Testis (tissue), 5 donors: ENCODE results near the gene LRRTM3. TPM values are rescaled to one million over a fixed set of nuclear protein-coding genes. Genes with fewer than 3 reads are reported as not detected.

Experiments used
- DNase-seq: peaks from one replicate; pipeline ENCODE4 v3.0.0-alpha.2; 2019
- H3K27ac ChIP-seq, 2 donors: fragments of 200-600 bp; sonication (generic); one replicate each; pipeline ENCODE4 v1.5.1; 2019
- H3K27me3 ChIP-seq: fragments of 200-600 bp; sonication (generic); one replicate; pipeline ENCODE4 v1.5.1; 2019
- H3K36me3 ChIP-seq: fragments of 200-600 bp; sonication (generic); one replicate; pipeline ENCODE4 v1.5.1; 2017; ENCODE audit warnings: low read depth; ENCODE audit errors: missing control alignments
- H3K4me1 ChIP-seq: fragments of 200-600 bp; sonication (generic); one replicate; pipeline ENCODE4 v1.5.1; 2019
- H3K4me3 ChIP-seq, 2 donors: fragments of 200-600 bp; sonication (generic); one replicate each; pipeline ENCODE4 v1.5.1; 2017 to 2019
- H3K9me3 ChIP-seq: fragments of 200-600 bp; sonication (generic); one replicate; pipeline ENCODE4 v1.5.1; 2017
- CTCF ChIP-seq, 3 experiments: fragments of 450-650 bp in 2 of 3; fragments of 200-600 bp in 1 of 3; sonication (generic) in 1 of 3; IDR thresholded peaks; one replicate each; pipeline ENCODE4 v1.5.1; 2016 to 2019; ENCODE audit warnings: antibody characterized with exemption in 3 of 3, mild to moderate bottlenecking in 2 of 3, moderate library complexity in 1 of 3
- POLR2A ChIP-seq: fragments of 450-650 bp; IDR thresholded peaks from one replicate; pipeline ENCODE4 v1.6.1; 2017; ENCODE audit warnings: antibody characterized with exemption, mild to moderate bottlenecking, moderate library complexity
- WGBS, 2 donors: methylation state at CpG; one replicate each; pipeline ENCODE4 v1.1.5; 2018; 5-methylcytosine and 5-hydroxymethylcytosine counted together
- intact Hi-C: fragments of 100-400 bp; cut with DNase I; formaldehyde crosslinking; loops from one replicate; pipeline ENCODE4 v1.15.1; 2023; ENCODE audit warnings: low total_unique reads
- long read RNA-seq, 2 donors: transcript quantifications; one replicate each; lab custom pipeline, GENCODE V29; 2026
- polyA plus RNA-seq: library from polyadenylated mRNA; stranded (reverse); fragments of 350-450 nt; fragmentation: Illumina TruSeq; extraction: RNeasy Lipid Tissue Mini Kit (QIAGEN cat#74804); gene quantifications from one replicate; pipeline ENCODE4 v1.2.3, GENCODE V29; 2014; ENCODE audit warnings: low read depth, low replicate concordance; ENCODE audit not compliant: insufficient read depth
- total RNA-seq, 2 donors: library from RNA; depleted of rRNA; stranded (reverse); fragments of >200 nt; gene quantifications; one replicate each; pipeline ENCODE4 v1.2.3, GENCODE V29; 2016

The LRRTM3 gene
- total RNA-seq = 10 to 100 TPM in 1 of 2 donors, under 1 TPM in 1; 0.94 to 10.5 TPM
- 14.0 TPM for polyA plus RNA-seq
- long read RNA-seq, donor 1 = 0 reads
- long read RNA-seq, donor 2 = 0 reads

- peak; percentile 88 for DNase-seq
- H3K4me3 ChIP-seq = peak within 1 kb of the TSS in 1 of 2 donors; percentile 46
- TF ChIP-seq CTCF (IDR thresholded peaks at IDR 0.05) = peak; percentile 67 to 76 (median 73)
- TF ChIP-seq POLR2A = no peak
- intact Hi-C loops = no loop called here
- peaks cover 8% of the 10 kb centered on the region for H3K4me1 ChIP-seq
- no peaks in the 10 kb centered on the region for H3K27me3 ChIP-seq
- no peaks in the 10 kb centered on the region for H3K9me3 ChIP-seq
- WGBS, 2 donors = 2 to 4% methylated on average over 16 of the region's 16 CpGs
- no peaks in the 10 kb centered on the region for H3K36me3 ChIP-seq
- H3K27ac ChIP-seq = no peak within 1 kb of the TSS
These were observed at the start of gene LRRTM3 for GRCh38 chr10:66925896-66926715. Gene LRRTM3 (plus strand): TSS chr10:66926036.

DNA sequence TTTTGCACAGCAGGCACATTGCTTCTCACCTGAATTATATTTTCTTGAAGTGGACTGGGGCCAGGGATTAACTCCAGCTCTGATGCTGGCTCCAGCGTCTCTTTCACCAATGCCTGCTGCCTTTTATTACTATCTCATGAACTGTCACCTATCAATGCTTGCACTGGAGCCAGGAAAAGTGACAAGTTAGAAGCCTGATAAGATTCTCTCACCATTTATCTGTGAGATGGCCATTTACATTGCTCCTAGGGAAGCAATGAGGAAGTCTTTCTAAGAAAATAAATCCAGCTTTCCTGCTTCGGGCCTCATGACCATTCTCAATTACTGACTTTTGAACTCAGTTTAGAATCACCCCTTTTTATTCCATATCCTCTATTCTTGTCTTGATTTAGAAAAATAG, 48.5 kb upstream of the LRRTM3 start:
- H3K9me3 ChIP-seq = no peaks in the 10 kb centered on the region
- no peaks in the 10 kb centered on the region for H3K27me3 ChIP-seq
- TF ChIP-seq POLR2A (no peak), CTCF (IDR thresholded peaks at IDR 0.05) (no peak)
- no peak overlapping the region for H3K4me3 ChIP-seq
- no peaks in the 10 kb centered on the region for H3K36me3 ChIP-seq
- intact Hi-C loops = no loop called here
- H3K27ac ChIP-seq = no peak overlapping the region
- 81 to 91% methylated on average over 2 of the region's 2 CpGs for WGBS, 2 donors
- no peaks in the 10 kb centered on the region for H3K4me1 ChIP-seq
- DNase-seq = no peak

GRCh38 chr10:66880292-66880691, 45.5 kb upstream of the LRRTM3 start:
- 29 to 30% methylated on average over 1 of the region's 1 CpG for WGBS, 2 donors
- Histone ChIP-seq H3K9me3 (no peaks in the 10 kb centered on the region), H3K4me1 (no peaks in the 10 kb centered on the region), H3K4me3 (no peak overlapping the region), H3K27ac (no peak overlapping the region), H3K27me3 (no peaks in the 10 kb centered on the region), H3K36me3 (no peaks in the 10 kb centered on the region)
- TF ChIP-seq POLR2A = no peak
- TF ChIP-seq CTCF (IDR thresholded peaks at IDR 0.05) = no peak
- intact Hi-C loops = no loop called here
- DNase-seq = no peak

- no peaks in the 10 kb centered on the region for H3K27me3 ChIP-seq
- H3K4me1 ChIP-seq = no peaks in the 10 kb centered on the region
- no peaks in the 10 kb centered on the region for H3K9me3 ChIP-seq
- no peak overlapping the region for H3K27ac ChIP-seq
- intact Hi-C loops = no loop called here
- TF ChIP-seq CTCF (IDR thresholded peaks at IDR 0.05) (no peak), POLR2A (no peak)
- 78 to 99% methylated on average over 2 of the region's 2 CpGs for WGBS, 2 donors
- no peak overlapping the region for H3K4me3 ChIP-seq
- no peak for DNase-seq
- no peaks in the 10 kb centered on the region for H3K36me3 ChIP-seq
These were observed 45.0 kb upstream of the LRRTM3 start for GRCh38 chr10:66880826-66881225.
